Thyroid gland (tissue), 4 donors: ENCODE measurements around the gene BNIP3. TPM values are rescaled to one million over a fixed set of nuclear protein-coding genes. Genes with fewer than 3 reads are reported as not detected.

Experiments used
- DNase-seq, 2 donors: peaks; one replicate each; pipeline ENCODE4 v3.0.0-alpha.2; 2019
- H3K27ac ChIP-seq, 3 donors: fragments of 200-600 bp; sonication (generic); 1 replicate in 2 of 3; 2 replicates in 1 of 3; pipeline ENCODE4 v1.5.1; 2016 to 2019; ENCODE audit warnings: mild to moderate bottlenecking in 1 of 3, moderate library complexity in 1 of 3
- H3K27me3 ChIP-seq: fragments of 200-600 bp; sonication (generic); one replicate; pipeline ENCODE4 v1.5.1; 2019
- H3K36me3 ChIP-seq, 2 donors: fragments of 200-600 bp; sonication (generic); one replicate each; pipeline ENCODE4 v1.5.1; 2016 to 2019
- H3K4me1 ChIP-seq, 2 donors: fragments of 200-600 bp; sonication (generic); one replicate each; pipeline ENCODE4 v1.5.1; 2017 to 2019
- H3K4me3 ChIP-seq, 3 donors: fragments of 200-600 bp; sonication (generic); replicated peaks in 1 of 3; 1 replicate in 2 of 3; 2 replicates in 1 of 3; pipeline ENCODE4 v1.5.1; 2016; ENCODE audit warnings: mild to moderate bottlenecking in 1 of 3
- H3K9me3 ChIP-seq: fragments of 200-600 bp; sonication (generic); one replicate; pipeline ENCODE4 v1.5.1; 2017
- CTCF ChIP-seq, 6 experiments: fragments of 200-600 bp in 3 of 6; fragments of 450-650 bp in 3 of 6; sonication (generic) in 3 of 6; IDR thresholded peaks; one replicate each; pipeline ENCODE4 v1.5.1; 2016 to 2019; ENCODE audit warnings: antibody characterized with exemption in 6 of 6, mild to moderate bottlenecking in 2 of 6, inconsistent platforms in 1 of 6, moderate library complexity in 1 of 6
- POLR2A ChIP-seq, 2 donors: fragments of 450-650 bp; IDR thresholded peaks; one replicate each; pipeline ENCODE4 v1.6.1; 2017; ENCODE audit warnings: antibody characterized with exemption in 2 of 2, mild to moderate bottlenecking in 2 of 2, moderate library complexity in 1 of 2
- WGBS, 2 donors: methylation state at CpG; one replicate each; pipeline ENCODE4 v1.1.5; 2017; 5-methylcytosine and 5-hydroxymethylcytosine counted together
- intact Hi-C: fragments of 100-400 bp; cut with DNase I; formaldehyde crosslinking; loops from one replicate; pipeline ENCODE4 v1.15.1; 2023
- total RNA-seq, 4 donors: library from RNA; depleted of rRNA; stranded (reverse); fragments of >200 nt; gene quantifications; one replicate each; pipeline ENCODE4 v1.2.3, GENCODE V29; 2016

The BNIP3 gene
- total RNA-seq, 4 donors from 2014 or later, result 54.4 to 124 (median 90.2) TPM

- Histone ChIP-seq H3K27me3 (no peaks in the 10 kb centered on the region), H3K36me3 (no peaks in the 10 kb centered on the region), H3K27ac (no peak overlapping the region), H3K4me1 (peaks cover 14 to 23% of the 10 kb centered on the region in 2 donors), H3K4me3 (no peak overlapping the region), H3K9me3 (no peaks in the 10 kb centered on the region)
- intact Hi-C loops, result no loop called here
- no peak for DNase-seq
- whole genome bisulfite sequencing, 2 donors, result 79 to 87% methylated on average over 7 of the region's 7 CpGs
- TF ChIP-seq CTCF (IDR thresholded peaks at IDR 0.05) (no peak), POLR2A (IDR thresholded peaks at IDR 0.05) (no peak)
These were observed 2.4 kb downstream of the BNIP3 start for GRCh38 chr10:131979336-131979735.

GRCh38 chr10:131978851-131979250 lies 2.9 kb downstream of the BNIP3 start:
- no peak overlapping the region for H3K27ac ChIP-seq
- intact Hi-C loops, result no loop called here
- peaks cover 14 to 23% of the 10 kb centered on the region in 2 donors for H3K4me1 ChIP-seq
- H3K36me3 ChIP-seq, result no peaks in the 10 kb centered on the region
- 87 to 91% methylated on average over 6 of the region's 6 CpGs for WGBS, 2 donors
- no peaks in the 10 kb centered on the region for H3K9me3 ChIP-seq
- H3K4me3 ChIP-seq, result no peak overlapping the region
- TF ChIP-seq POLR2A (IDR thresholded peaks at IDR 0.05) (no peak), CTCF (IDR thresholded peaks at IDR 0.05) (no peak)
- DNase-seq, result no peak
- no peaks in the 10 kb centered on the region for H3K27me3 ChIP-seq

GRCh38 chr10:131978366-131978765 lies 3.4 kb downstream of the BNIP3 start:
- DNase-seq, result no peak
- intact Hi-C loops, result no loop called here
- Histone ChIP-seq H3K4me1 (peaks cover 15 to 26% of the 10 kb centered on the region in 2 donors), H3K27me3 (no peaks in the 10 kb centered on the region), H3K4me3 (no peak overlapping the region), H3K36me3 (no peaks in the 10 kb centered on the region), H3K9me3 (no peaks in the 10 kb centered on the region), H3K27ac (no peak overlapping the region)
- TF ChIP-seq POLR2A (IDR thresholded peaks at IDR 0.05) (no peak), CTCF (IDR thresholded peaks at IDR 0.05) (no peak)
- WGBS, 2 donors, result 87% methylated on average over 3 of the region's 3 CpGs

GRCh38 chr10:131977323-131978096 lies 4.2 kb downstream of the BNIP3 start:
- no peak for DNase-seq
- intact Hi-C loops, result no loop called here
- Histone ChIP-seq H3K27ac (no peak overlapping the region), H3K27me3 (no peaks in the 10 kb centered on the region), H3K4me1 (peaks cover 24 to 30% of the 10 kb centered on the region in 2 donors), H3K9me3 (no peaks in the 10 kb centered on the region), H3K36me3 (no peaks in the 10 kb centered on the region), H3K4me3 (no peak overlapping the region)
- TF ChIP-seq CTCF (IDR thresholded peaks at IDR 0.05), result no peak
- TF ChIP-seq POLR2A (IDR thresholded peaks at IDR 0.05), result no peak
- WGBS, 2 donors, result 89 to 92% methylated on average over 12 to 13 of the region's 13 CpGs

- Histone ChIP-seq H3K36me3 (no peaks in the 10 kb centered on the region), H3K27me3 (no peaks in the 10 kb centered on the region), H3K4me3 (no peak overlapping the region), H3K4me1 (peaks cover 23 to 28% of the 10 kb centered on the region in 2 donors), H3K9me3 (no peaks in the 10 kb centered on the region), H3K27ac (no peak overlapping the region)
- no peak for TF ChIP-seq POLR2A (IDR thresholded peaks at IDR 0.05)
- no peak for TF ChIP-seq CTCF (IDR thresholded peaks at IDR 0.05)
- 93 to 98% methylated on average over 10 of the region's 10 CpGs for WGBS, 2 donors
- no peak for DNase-seq
- intact Hi-C loops, result no loop called here
These were observed 5.9 kb downstream of the BNIP3 start for GRCh38 chr10:131975796-131976195.
